Measurements from ENCODE around the gene MXRA7.

MXRA7 gene

DNA sequence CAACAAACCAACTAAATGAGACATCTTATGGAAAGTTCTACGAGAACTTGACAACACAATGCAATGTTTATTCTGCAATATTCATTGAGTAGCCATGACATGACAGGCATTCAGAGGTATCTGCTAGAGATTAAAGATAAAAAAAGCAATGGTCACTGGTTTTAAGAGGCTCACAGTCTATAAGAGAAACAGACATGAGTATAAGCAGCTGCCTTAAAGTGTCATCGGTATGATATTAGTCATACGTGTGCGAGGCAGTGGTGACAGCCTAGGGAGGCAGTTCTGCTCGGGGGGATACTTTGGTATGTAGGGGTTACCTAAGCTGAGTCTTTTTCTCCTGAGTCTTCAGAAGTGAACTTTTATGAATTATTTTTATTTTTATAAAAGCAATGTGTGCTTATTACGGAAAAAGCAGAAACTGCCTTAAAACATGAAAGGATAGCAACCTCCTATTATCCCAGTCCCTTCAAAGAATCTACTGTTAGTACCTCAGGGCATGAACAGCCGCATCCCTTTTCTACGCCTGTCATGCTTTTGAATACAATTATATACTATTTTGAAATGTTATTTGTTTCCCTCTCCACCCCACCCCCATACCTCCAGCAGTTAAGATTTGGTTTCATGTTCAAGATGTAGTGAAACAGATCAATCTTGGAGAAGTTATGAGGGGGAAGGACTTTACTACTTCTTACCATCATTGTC, 75.0 kb downstream of the MXRA7 start:
- TF ChIP-seq, protein P1, sequence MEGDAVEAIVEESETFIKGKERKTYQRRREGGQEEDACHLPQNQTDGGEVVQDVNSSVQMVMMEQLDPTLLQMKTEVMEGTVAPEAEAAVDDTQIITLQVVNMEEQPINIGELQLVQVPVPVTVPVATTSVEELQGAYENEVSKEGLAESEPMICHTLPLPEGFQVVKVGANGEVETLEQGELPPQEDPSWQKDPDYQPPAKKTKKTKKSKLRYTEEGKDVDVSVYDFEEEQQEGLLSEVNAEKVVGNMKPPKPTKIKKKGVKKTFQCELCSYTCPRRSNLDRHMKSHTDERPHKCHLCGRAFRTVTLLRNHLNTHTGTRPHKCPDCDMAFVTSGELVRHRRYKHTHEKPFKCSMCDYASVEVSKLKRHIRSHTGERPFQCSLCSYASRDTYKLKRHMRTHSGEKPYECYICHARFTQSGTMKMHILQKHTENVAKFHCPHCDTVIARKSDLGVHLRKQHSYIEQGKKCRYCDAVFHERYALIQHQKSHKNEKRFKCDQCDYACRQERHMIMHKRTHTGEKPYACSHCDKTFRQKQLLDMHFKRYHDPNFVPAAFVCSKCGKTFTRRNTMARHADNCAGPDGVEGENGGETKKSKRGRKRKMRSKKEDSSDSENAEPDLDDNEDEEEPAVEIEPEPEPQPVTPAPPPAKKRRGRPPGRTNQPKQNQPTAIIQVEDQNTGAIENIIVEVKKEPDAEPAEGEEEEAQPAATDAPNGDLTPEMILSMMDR (IDR thresholded peaks at IDR 0.05; ENCODE audit: insufficient read depth, low read length, poor library complexity, severe bottlenecking) = no peak
- Histone ChIP-seq H3K27me3 (replicated peaks; ENCODE audit: control insufficient read depth, insufficient read depth, low read length) (peaks cover 1% of the 10 kb centered on the region), H3K36me3 (ENCODE audit: control insufficient read depth, insufficient read depth, low read length) (no peaks in the 10 kb centered on the region), H3K4me3 (replicated peaks; ENCODE audit: low read depth, low read length) (no peak overlapping the region)
- no peak for DNase-seq (ENCODE audit: extremely low read depth, insufficient read length)

DNA sequence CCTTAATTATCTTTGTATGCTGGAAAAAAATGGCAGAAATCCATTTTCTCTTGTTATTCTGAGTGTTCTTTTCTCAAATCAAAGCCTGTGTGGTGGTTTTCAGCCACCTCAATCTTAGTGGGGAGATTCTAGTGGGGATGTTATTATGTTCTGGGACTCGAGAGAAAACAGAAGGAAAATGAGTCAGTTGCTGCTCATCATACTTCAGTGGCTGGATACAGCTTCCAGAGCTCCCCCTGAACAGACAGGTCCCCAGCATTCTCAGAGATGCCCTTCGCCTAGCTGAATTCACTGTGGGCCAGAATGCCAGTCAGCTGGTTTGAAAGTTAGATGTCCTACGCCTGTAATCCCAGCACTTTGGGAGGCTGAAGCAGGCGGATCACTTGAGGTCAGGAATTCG, 75.7 kb downstream of the MXRA7 start:
- Histone ChIP-seq H3K4me3 (replicated peaks; ENCODE audit: low read depth, low read length) (no peak overlapping the region), H3K27me3 (replicated peaks; ENCODE audit: control insufficient read depth, insufficient read depth, low read length) (no peaks in the 10 kb centered on the region; the same call in none of the 2 replicates), H3K36me3 (ENCODE audit: control insufficient read depth, insufficient read depth, low read length) (no peaks in the 10 kb centered on the region)
- TF ChIP-seq, protein P1 (IDR thresholded peaks at IDR 0.05; ENCODE audit: insufficient read depth, low read length, poor library complexity, severe bottlenecking) = no peak
- DNase-seq (ENCODE audit: extremely low read depth, insufficient read length) = no peak

DNA sequence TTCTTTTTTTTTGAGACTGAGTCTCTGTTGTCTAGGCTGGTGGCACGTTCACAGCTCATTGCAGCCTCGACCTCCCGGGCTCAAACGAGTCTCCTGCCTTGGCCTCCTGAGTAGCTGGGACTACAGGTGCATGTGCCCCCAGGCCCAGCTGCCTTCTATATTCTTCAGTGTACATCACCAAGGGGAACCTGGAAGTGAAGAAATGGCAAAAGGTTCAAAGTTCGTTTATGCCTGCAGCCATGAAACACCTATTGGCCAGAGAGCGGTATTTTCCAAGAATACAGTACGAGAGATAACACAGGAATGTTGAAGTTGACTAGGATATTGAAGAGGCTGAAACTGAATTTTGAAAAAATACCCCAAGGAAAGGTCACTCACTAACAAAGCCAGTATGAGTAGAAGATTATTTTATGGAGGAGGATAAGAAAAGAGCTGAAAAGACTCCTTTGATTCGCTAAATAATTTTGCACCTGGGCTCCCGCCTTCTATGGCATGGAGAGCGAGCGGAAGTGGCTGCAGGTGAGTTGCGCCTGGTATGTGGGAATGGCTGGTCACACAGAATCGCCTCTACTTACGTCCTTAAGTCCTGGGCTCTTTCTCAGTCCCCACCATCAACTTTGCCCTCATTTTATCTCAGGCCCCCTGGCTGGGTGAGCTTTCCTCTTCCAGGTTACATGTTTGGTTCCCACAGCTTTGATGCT, 77.0 kb downstream of the MXRA7 start:
- Histone ChIP-seq H3K4me3 (replicated peaks; ENCODE audit: low read depth, low read length) (no peak overlapping the region), H3K36me3 (ENCODE audit: control insufficient read depth, insufficient read depth, low read length) (no peaks in the 10 kb centered on the region), H3K27me3 (replicated peaks; ENCODE audit: control insufficient read depth, insufficient read depth, low read length) (no peaks in the 10 kb centered on the region; the same call in none of the 2 replicates)
- DNase-seq (ENCODE audit: extremely low read depth, insufficient read length) = no peak
- TF ChIP-seq, protein P1 (IDR thresholded peaks at IDR 0.05; ENCODE audit: insufficient read depth, low read length, poor library complexity, severe bottlenecking) = no peak

DNA sequence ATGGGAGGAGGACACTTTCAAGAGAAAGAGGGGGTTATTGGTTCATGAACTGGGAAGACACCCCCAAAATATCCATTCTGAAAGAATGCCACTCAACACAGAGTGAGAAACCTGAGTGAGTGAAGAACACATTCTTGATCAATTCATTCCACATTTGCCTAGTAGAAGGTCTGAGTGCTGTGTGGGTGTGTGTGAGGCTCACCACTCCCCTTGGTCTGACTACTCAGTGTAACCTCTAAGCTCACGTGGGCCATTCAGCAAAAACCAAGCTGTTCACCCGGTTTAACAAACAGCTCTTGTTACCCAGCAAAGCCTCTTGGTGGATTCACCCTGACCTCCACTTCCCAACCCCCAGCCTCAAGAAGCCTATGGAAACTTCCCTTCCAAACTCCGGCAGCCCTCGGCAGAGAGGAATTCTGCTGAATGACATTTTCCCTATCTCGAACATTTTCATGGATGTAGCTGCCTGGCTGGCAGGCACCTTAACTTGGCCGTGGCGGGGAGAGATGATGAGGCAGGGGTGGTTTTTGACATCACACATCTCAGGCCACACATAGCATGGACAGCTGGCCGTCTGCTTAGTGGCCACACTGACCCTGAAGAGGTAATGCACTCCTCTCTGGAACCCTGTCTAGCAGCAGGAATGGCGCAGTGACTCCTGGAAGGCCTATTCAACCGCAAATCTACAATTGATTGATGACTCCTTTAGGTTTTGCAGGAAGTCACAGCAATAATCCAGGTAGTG, 78.8 kb downstream of the MXRA7 start:
- TF ChIP-seq, protein P1 (IDR thresholded peaks at IDR 0.05; ENCODE audit: insufficient read depth, low read length, poor library complexity, severe bottlenecking) = no peak
- H3K27me3 ChIP-seq (replicated peaks; ENCODE audit: control insufficient read depth, insufficient read depth, low read length) = no peaks in the 10 kb centered on the region; the same call in none of the 2 replicates
- no peaks in the 10 kb centered on the region for H3K36me3 ChIP-seq (ENCODE audit: control insufficient read depth, insufficient read depth, low read length)
- no peak overlapping the region for H3K4me3 ChIP-seq (replicated peaks; ENCODE audit: low read depth, low read length)
- DNase-seq (ENCODE audit: extremely low read depth, insufficient read length) = no peak

DNA sequence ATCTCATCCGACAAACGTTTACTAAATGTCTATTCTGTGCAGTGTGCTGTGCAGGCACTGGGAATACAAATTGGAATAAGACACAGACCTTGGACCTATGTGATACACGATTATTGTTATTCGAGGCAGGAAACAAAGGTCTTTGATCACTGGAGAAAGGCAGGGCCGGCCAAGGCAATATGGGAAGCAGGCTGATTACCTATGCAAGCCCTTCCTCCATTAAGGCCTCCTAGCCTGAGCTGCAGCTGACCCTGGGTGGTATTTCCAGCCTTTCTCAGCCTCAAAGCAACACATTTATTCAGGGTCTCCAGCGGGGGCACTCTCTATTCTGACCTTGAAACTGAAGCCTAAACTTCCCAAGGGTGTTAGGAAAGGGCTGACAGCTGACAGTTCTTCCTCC, 80.6 kb downstream of the MXRA7 start:
- DNase-seq (ENCODE audit: extremely low read depth, insufficient read length) = no peak
- Histone ChIP-seq H3K36me3 (ENCODE audit: control insufficient read depth, insufficient read depth, low read length) (no peaks in the 10 kb centered on the region), H3K4me3 (replicated peaks; ENCODE audit: low read depth, low read length) (no peak overlapping the region), H3K27me3 (replicated peaks; ENCODE audit: control insufficient read depth, insufficient read depth, low read length) (no peaks in the 10 kb centered on the region; the same call in none of the 2 replicates)
- TF ChIP-seq, protein P1 (IDR thresholded peaks at IDR 0.05; ENCODE audit: insufficient read depth, low read length, poor library complexity, severe bottlenecking) = no peak

All from GM06990 (cell line).